GM10266 (cell line): ENCODE measurements around the gene YLPM1.

ENCODE experiments used
- DNase-seq: peaks from one replicate; pipeline ENCODE4 v3.0.0; 2012; ENCODE audit errors: extremely low spot score
- TF ChIP-seq, protein P1 (sequence below): IDR thresholded peaks from 2 replicates; pipeline ENCODE4 v1.5.1; 2012; ENCODE audit warnings: mild to moderate bottlenecking, low read depth; ENCODE audit not compliant: control insufficient read depth, insufficient read depth; ENCODE audit errors: missing control alignments

Gene YLPM1

GRCh38 chr14:74868739-74869138 is 105.6 kb downstream of the YLPM1 start:
- TF ChIP-seq, protein P1, sequence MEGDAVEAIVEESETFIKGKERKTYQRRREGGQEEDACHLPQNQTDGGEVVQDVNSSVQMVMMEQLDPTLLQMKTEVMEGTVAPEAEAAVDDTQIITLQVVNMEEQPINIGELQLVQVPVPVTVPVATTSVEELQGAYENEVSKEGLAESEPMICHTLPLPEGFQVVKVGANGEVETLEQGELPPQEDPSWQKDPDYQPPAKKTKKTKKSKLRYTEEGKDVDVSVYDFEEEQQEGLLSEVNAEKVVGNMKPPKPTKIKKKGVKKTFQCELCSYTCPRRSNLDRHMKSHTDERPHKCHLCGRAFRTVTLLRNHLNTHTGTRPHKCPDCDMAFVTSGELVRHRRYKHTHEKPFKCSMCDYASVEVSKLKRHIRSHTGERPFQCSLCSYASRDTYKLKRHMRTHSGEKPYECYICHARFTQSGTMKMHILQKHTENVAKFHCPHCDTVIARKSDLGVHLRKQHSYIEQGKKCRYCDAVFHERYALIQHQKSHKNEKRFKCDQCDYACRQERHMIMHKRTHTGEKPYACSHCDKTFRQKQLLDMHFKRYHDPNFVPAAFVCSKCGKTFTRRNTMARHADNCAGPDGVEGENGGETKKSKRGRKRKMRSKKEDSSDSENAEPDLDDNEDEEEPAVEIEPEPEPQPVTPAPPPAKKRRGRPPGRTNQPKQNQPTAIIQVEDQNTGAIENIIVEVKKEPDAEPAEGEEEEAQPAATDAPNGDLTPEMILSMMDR: no peak
- DNase-seq: no peak

GRCh38 chr14:74871819-74872218 is 108.7 kb downstream of the YLPM1 start:
- TF ChIP-seq, protein P1: no peak
- DNase-seq: no peak

GRCh38 chr14:74875204-74875603 is 112.1 kb downstream of the YLPM1 start:
- TF ChIP-seq, protein P1: no peak
- no peak for DNase-seq

DNA sequence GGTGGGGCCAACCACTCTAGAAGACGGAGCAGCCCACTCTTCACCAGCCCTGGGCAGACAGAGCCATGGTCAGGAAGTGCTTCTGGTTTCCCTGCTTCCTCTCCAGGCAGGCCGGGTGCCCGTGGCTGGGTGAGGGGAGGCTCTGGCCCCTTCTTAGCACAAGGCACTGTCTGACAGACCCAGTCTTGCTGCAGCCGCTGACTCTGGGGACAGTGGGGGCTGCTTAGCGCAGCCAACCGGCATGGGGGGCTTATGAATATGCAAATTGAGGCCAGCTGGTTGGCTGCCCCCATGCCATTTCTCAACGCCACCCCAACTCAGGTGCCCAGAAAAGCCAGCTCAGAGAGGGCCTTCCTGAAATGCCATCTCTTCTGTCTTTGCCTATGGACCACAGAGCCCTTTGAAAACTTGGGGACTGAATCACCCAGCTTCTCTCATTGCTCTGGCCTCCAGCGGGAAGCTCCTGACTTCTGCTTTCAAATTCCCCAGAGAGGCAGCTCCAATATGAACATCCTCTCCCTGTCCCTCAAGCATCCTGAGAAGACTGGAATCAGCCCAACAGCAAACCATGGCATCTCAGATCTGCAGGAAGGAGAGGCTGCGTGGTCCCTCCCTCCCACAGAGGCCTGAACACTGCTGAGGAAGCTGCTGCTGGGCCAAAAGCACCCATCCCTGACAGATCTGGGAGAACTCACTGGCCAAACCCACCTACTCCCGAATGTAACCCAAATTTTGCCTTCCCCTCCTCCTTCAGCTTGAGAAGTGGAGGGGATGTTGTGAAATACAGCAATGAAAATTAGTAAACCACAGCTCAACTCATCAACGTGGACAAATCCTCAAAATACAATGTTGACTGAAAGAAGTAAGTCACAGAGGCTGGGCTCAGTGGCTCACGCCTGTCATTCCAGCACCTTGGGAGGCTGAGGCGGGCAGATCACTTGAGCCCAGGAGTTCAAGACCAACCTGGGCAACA is 113.1 kb downstream of the YLPM1 start, which contains the start of gene PROX2:
PROX2 (minus strand) TSS at position 205 of the 973 bp plus-strand sequence. CDS start 12,311 bp downstream, outside the sequence.
- TF ChIP-seq, protein P1: no peak
- no peak for DNase-seq

DNA sequence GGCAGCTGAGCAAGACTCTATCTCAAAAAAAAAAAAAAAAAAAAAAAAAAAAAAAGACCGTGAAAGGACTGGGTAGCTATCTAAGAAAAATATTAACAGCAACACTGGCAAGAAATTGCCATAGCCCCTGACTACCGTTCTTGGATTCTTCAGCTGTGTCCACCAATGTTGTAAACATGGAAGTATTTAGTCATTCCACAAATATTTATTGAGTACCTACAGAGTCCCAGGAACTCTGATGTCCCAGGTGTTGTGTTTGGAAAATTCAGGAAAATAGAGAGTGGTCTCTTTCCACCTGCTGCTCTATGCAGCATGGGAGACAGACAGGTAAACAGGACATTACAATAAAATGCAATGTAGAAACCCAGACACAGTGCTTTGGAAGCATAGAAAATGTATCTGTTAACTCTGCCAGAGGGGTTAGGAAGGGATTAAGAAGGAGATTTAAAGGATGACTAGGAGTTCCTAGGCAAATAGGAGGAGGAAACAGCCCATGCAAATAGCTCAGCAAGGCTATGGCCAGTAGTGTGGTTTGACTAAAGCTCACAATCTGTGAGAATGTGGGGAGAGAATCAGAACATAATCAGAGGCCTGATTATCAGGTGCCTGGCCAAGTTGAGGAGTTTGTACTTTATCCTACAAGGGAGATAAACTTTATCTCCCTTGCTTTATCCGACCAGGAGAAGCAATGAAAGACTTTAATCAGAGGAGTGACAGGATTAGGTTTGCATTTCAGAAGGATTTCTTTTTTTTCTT is 116.5 kb downstream of the YLPM1 start:
- no peak for DNase-seq

DNA sequence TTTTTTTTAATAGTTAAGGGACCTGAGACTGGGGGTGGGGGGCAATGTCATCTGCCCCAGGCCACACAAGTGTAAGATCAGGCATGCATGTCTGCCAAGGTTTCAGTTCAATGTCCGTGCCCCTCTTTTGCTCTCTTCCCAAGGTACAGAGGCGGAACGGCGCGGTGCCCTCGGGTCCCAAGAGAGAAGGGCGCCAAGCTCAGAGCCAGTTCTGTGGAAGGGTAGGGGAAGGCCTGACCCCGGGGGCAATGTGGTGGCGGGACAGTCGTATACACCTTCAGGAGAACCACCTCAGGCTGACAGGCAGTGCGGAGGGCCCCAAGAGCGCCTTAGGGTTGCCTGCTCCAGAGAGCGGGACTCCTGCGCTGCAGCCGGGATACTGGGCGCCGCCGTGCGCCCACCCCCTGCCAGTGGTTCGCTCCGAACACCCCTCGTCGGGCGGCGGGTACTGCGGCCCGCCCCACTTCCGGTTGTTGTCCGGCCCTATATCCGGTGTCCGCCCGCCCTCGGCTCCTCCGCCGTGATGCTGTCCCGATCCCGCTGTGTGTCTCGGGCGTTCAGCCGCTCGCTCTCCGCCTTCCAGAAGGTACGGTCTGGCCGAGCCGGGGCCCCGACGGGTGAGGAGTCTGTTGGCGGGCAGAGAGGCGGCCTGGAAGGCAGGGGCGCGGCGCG is 118.5 kb downstream of the YLPM1 start, which contains the start of gene DLST:
DLST (plus strand) TSS at position 486 of the 672 bp plus-strand sequence; CDS start at position 524, 38 bp downstream.
- TF ChIP-seq, protein P1: no peak
- peak; percentile 97 for DNase-seq

More for the DNA sequence above, 116.5 kb downstream of the YLPM1 start:
- TF ChIP-seq, protein P1: no peak
